HepG2 (cell line): ENCODE measurements around the gene UBE2O. TPM values are rescaled to one million over a fixed set of nuclear protein-coding genes. Genes with fewer than 3 reads are reported as not detected.

Source experiments
- ATAC-seq: fragments of 200-7000 bp; cut with Tn5 transposase; 3 replicates; pipeline ENCODE4 v1.9.1; 2020; ENCODE audit warnings: mild to moderate bottlenecking, moderate library complexity
- BruUV-seq: library from RNA; stranded (reverse); fragments of 400-500 nt; replicated peaks from 2 replicates; lab custom pipeline; 2021; lab: Mats Ljungman, UMichigan
- CTCF ChIA-PET: fragments of 300-600 bp; formaldehyde crosslinking; extraction: SDS; loops from one replicate; lab custom pipeline; 2021; ENCODE audit warnings: low total read pairs, inconsistent platforms, low intra/inter-chr PET ratio; lab: Yijun Ruan, JAX
- POLR2A ChIA-PET: fragments of 350-600 bp; sonication (Branson Sonifier 250); formaldehyde crosslinking; loops from one replicate; lab custom pipeline; 2020; ENCODE audit warnings: antibody characterized with exemption, inconsistent platforms; lab: Yijun Ruan, JAX
- DNase-seq: peaks from one replicate; pipeline ENCODE4 v3.0.0-alpha.2; 2015; ENCODE audit warnings: low spot score
- FAIRE-seq: peaks from 3 replicates; lab custom pipeline; 2011; peaks lifted over from hg19 to GRCh38; lab: Jason Lieb, UNC
- H2AFZ ChIP-seq: one replicate; pipeline ENCODE4 v1.6.1; 2011; ENCODE audit warnings: low read length, inconsistent platforms
- H3K27ac ChIP-seq: fragments of 300-600 bp; 3 replicates; pipeline ENCODE4 v1.8.0; 2011; ENCODE audit warnings: mixed run types, mild to moderate bottlenecking, mixed read lengths, low read length, inconsistent platforms; ENCODE audit not compliant: insufficient read depth; ENCODE audit errors: extremely low read length
- H3K27me3 ChIP-seq, 2 experiments: fragments of 200-600 bp in 1 of 2; 2 replicates in 1 of 2; 3 replicates in 1 of 2; pipeline versions ENCODE4 v1.6.0 to v1.8.0; 2011; ENCODE audit warnings: low read length in 2 of 2, mild to moderate bottlenecking in 2 of 2, moderate library complexity in 2 of 2, inconsistent platforms in 1 of 2; ENCODE audit not compliant: insufficient read depth in 2 of 2, control insufficient read depth in 1 of 2
- H3K36me3 ChIP-seq, 2 experiments: fragments of 200-600 bp in 1 of 2; replicated peaks in 1 of 2; 2 replicates in 1 of 2; 3 replicates in 1 of 2; pipeline versions ENCODE4 v1.5.1 to v1.8.0; 2011; ENCODE audit warnings: low read length in 2 of 2, inconsistent platforms in 1 of 2; ENCODE audit not compliant: insufficient read depth in 2 of 2, control insufficient read depth in 1 of 2
- H3K4me1 ChIP-seq: 2 replicates; pipeline ENCODE4 v1.5.1; 2012; ENCODE audit warnings: low read length, inconsistent platforms; ENCODE audit not compliant: insufficient read depth
- H3K4me2 ChIP-seq: 2 replicates; pipeline ENCODE4 v1.6.0; 2011; ENCODE audit warnings: low read depth, low read length, inconsistent platforms
- H3K4me3 ChIP-seq, 3 experiments: fragments of 200-600 bp in 1 of 3; sonication (generic), shearing (Covaris generic) in 1 of 3; replicated peaks in 1 of 3; 2 replicates each; pipeline ENCODE4 v1.5.1; 2011 to 2016; ENCODE audit warnings: low read length in 3 of 3, inconsistent platforms in 2 of 3, low read depth in 2 of 3, mild to moderate bottlenecking in 2 of 3, control low read depth in 1 of 3, mixed read lengths in 1 of 3; ENCODE audit not compliant: insufficient read depth in 1 of 3
- H3K79me2 ChIP-seq: one replicate; pipeline ENCODE4 v1.6.1; 2011; ENCODE audit warnings: low read length, inconsistent platforms; ENCODE audit not compliant: insufficient read depth
- H3K9ac ChIP-seq: 2 replicates; pipeline ENCODE4 v1.6.0; 2011; ENCODE audit warnings: mild to moderate bottlenecking, low read depth, low read length, inconsistent platforms; ENCODE audit not compliant: insufficient read depth
- H3K9me3 ChIP-seq: 2 replicates; pipeline ENCODE4 v1.5.1; 2012; ENCODE audit warnings: mild to moderate bottlenecking, low read length
- H4K20me1 ChIP-seq: 2 replicates; pipeline ENCODE4 v1.6.0; 2011; ENCODE audit warnings: inconsistent platforms, mild to moderate bottlenecking, low read length, moderate library complexity; ENCODE audit not compliant: insufficient read depth
- BCLAF1 ChIP-seq: fragments of 450-650 bp; IDR thresholded peaks from 2 replicates; pipeline ENCODE4 v1.6.1; 2017; ENCODE audit warnings: mild to moderate bottlenecking
- CBX1 ChIP-seq: IDR thresholded peaks from one replicate; pipeline ENCODE4 v1.6.1; 2016; ENCODE audit warnings: antibody characterized with exemption, low read depth
- GTF3A ChIP-seq: sonication (generic); formaldehyde crosslinking; conservative IDR thresholded peaks from 2 replicates; pipeline ENCODE4 v1.4.0; 2020; ENCODE audit warnings: mild to moderate bottlenecking, missing genetic modification reagents
- POGK ChIP-seq: sonication (generic); formaldehyde crosslinking; conservative IDR thresholded peaks from 2 replicates; pipeline ENCODE4 v1.8.0; 2022; ENCODE audit warnings: mild to moderate bottlenecking, moderate library complexity, missing genetic modification reagents
- whole genome bisulfite sequencing: methylation state at CpG from one replicate; pipeline ENCODE4 v1.1.6; 2017; ENCODE audit warnings: low lambda C conversion rate; 5-methylcytosine and 5-hydroxymethylcytosine counted together
- in situ Hi-C: cut with HindIII; loops from 2 replicates; pipeline ENCODE4 v1.10.0; 2017; ENCODE audit warnings: low pct_unique_long_range_greater_than_20kb; ENCODE audit not compliant: extremely low pct_ligation_motif_present
- intact Hi-C: fragments of 100-400 bp; cut with micrococcal nuclease; formaldehyde crosslinking; loops from one replicate; pipeline ENCODE4 v1.10.0; 2022; ENCODE audit not compliant: unreplicated experiment
- polyA plus RNA-seq, 8 experiments: library from polyadenylated mRNA; depleted of rRNA in 3 of 8; stranded (reverse) in 7 of 8; unstranded in 1 of 8; fragments of >200 nt; fragmentation: Illumina TruSeq in 4 of 8; extraction: Trizol in 4 of 8; gene quantifications; 2 replicates each; pipeline versions ENCODE4 v1.2.1 to v1.2.3, GENCODE V29; 2011 to 2016; ENCODE audit warnings: low read depth in 4 of 8, missing spikeins in 1 of 8, mixed read lengths in 1 of 8; ENCODE audit not compliant: insufficient read depth in 1 of 8
- total RNA-seq, 5 experiments: library from RNA; depleted of rRNA; stranded (reverse); fragments of >200 nt; fragmentation: Illumina TruSeq; extraction: Trizol; gene quantifications; 2 replicates each; pipeline ENCODE4 v1.2.3, GENCODE V29; 2016; ENCODE audit warnings: low read depth in 1 of 5

Gene UBE2O
- total and polyA plus RNA-seq, 2 of the 13 experiments (the other 11 are each of a cell fraction or from before 2014, with no cell fraction given) = 21.5 to 23.5 TPM

DNA sequence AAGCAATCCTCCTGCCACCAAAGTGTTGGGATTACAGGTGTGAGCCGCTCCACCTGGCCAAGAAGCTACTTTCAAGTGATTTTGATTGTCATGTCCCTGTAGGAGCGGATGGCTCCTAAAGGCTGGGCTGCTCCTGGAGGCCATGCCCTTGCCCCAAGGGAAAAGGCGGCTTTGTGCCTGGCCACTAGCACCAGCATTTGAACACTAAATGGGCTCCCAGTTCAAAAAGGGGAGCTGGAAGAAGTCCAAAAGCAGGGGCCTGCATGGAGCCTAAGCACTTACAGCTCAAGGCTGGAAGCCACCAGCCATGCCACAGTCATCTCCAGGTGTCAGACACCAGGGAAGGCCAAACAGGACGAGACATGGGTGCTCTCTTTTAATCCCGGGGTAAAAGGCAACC lies 41.7 kb downstream of the UBE2O start:
- in situ Hi-C loops (no loop called here), intact Hi-C loops (no loop called here)
- 95% methylated on average over 5 of the region's 5 CpGs for WGBS

More for the DNA sequence above, 41.7 kb downstream of the UBE2O start:
- Histone ChIP-seq H3K36me3 (peaks cover 12 to 29% of the 10 kb centered on the region in 2 experiments; a peak in 4 of 5 replicates), H3K27ac (no peak overlapping the region), H4K20me1 (peaks cover 32% of the 10 kb centered on the region), H3K4me1 (peaks cover 20% of the 10 kb centered on the region), H3K9ac (no peak overlapping the region), H3K4me2 (no peak overlapping the region), H3K27me3 (no peaks in the 10 kb centered on the region)
- DNase-seq = no peak
- no peak for TF ChIP-seq GTF3A (CRISPR knock-in tag)
- no peak for TF ChIP-seq POGK (CRISPR knock-in tag)
- TF ChIP-seq CBX1 = no peak
- no peak for TF ChIP-seq BCLAF1
- TF ChIP-seq, all 625 proteins: peak for 0
- CTCF ChIA-PET = no interaction called here
- Histone ChIP-seq H2AFZ (no peak overlapping the region), H3K4me3 (no peak overlapping the region), H3K9me3 (no peaks in the 10 kb centered on the region), H3K79me2 (peaks cover 62% of the 10 kb centered on the region)
- ATAC-seq (no peak), FAIRE-seq (no peak)
- POLR2A ChIA-PET = interaction anchor here (1.0 kb wide), 1 partner anchor 29 kb away, joined by 3 read pairs; no protein-coding TSS in a partner anchor
- BruUV-seq = no TSS peak
